Endometrial microvascular endothelial cells (primary cell): Measurements from ENCODE around the gene ARSJ. TPM values are rescaled to one million over a fixed set of nuclear protein-coding genes. Genes with fewer than 3 reads are reported as not detected.

Experiments used
- in situ Hi-C: cut with HindIII; loops from 2 replicates; pipeline ENCODE4 v1.10.0; 2017; ENCODE audit warnings: low sequenced_read_pairs, low pct_unique_long_range_greater_than_20kb; ENCODE audit errors: inconsistent ontology term
- total RNA-seq: library from RNA; depleted of rRNA; stranded (reverse); fragments of >200 nt; gene quantifications from one replicate; pipeline ENCODE4 v1.2.3, GENCODE V29; 2015; ENCODE audit errors: inconsistent ontology term

The ARSJ gene
- total RNA-seq, 1 donor from 2014 or later: 81.2 TPM

DNA sequence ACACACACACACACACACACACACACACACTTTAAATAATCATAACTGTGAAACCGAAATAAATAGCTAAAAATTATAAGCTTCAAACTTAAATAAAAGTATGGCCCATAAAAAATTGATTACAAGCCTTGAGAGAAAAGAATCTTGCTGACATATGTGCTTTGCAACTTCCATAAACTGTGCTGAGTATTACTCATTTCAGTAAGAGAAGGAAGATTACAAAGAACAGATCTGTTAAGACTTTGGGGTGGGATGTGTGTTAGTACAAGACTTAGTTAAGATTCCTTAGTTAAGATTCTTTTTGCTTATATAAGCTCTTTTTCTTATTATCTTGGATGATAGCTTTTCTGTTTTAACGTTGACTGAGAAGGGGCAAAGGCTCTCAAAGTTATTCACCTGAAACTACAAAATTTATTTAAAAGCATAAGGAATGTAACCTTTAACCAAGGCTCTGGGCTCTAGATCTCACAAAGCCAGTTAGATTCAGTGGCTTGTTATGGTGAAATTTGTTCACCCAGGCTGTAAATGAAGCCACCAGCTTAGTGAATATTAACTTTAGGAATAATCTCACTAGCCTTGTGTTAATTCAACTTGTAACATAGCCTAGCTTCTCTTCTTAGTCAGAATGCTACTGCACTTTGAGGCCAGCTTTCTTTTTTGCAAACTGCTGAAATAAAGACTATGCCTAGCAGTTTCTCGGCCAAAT lies 58.2 kb downstream of the ARSJ start:
- in situ Hi-C loops: no loop called here

DNA sequence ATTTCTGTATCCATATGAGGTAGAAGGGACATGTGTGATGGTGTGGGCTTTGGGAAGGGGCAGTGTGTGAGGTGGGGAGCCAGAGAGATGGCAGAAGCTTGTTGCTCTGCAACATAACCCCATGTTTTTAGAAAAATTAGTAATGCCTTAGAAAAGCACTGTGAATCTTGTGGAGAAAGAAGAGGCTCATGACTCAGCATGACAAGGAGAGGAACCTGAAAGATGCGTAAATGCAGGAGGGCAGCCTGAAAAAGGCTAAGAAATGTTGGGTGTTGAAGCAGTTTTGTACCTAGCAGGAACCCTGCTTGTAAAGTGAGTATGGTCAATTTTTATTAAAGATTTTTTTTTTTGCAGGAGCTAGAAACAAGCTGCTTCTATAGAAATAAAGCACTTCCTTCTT lies 59.8 kb downstream of the ARSJ start:
- in situ Hi-C loops: no loop called here

DNA sequence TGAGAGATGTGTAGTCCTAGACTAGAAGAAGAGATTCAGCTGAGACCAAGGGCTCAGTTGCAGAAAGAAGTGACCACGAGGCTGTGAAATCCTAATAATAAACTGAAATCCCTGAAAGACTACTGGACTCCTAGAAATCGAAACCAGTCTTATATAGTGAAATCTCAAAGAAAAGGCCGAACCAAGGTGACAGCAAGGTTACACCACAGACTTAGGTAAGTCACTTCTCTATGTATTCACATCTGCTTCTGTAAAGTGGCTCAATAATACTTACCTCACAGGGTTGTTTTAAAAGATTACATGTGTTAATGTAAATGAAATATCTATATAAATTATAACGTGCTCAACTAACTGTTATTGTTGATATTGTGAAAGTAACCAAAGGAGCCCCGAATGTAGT lies 60.3 kb downstream of the ARSJ start:
- in situ Hi-C loops: no loop called here

DNA sequence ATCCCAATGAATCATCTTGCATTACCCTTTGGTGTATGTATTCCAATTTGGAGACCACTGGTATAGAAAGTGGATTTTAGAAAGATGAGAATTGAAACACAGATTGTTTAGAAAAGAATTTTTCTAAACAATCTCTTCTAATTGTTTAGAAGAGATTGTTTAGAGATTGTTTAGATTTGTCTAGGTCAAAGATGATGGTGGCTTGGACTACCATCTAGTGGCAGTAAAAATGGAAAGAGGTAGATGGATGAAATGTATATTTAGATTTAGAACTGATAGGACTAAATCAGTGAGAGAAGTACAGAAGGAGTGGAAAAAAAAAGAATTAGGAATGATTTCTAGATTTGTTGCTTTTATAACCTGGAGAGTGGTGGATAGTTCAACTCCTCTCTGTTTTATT lies 70.6 kb downstream of the ARSJ start:
- in situ Hi-C loops: no loop called here

DNA sequence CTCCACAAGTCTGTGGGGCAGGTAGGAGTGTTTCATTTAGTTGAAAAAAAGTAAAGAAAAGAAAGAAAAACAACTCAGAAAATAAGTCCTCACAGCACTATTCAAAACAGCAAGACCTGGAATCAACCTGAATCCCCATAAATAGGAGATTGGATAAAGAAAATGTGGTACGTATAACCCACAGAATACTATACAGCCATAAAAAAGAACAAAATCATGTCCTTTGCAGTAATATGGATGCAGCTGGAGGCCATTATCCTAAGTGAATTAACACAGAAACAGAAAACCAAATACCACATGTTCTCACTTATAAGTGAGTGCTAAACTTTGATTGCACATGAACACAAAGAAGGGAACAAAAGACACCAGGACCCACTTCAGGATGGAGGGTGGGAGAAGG lies 71.9 kb downstream of the ARSJ start:
- in situ Hi-C loops: no loop called here

DNA sequence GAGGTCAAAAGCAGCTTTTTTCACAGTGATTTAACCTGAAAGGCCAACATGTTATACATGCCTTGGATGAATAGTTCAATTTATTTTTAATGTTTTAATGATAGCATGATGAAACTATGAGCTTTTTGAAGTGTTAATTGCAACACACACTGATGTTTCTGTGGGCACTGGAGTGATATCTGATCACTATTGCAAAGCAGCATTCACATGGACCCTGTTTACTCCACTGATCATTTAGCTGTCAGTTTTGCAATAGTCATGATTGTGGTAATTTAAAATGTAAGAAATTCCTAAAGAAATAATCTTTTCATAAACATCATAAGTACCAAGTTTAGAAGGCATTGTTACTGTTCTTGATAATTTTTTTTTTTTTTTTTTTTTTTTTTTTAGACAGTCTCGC lies 74.1 kb downstream of the ARSJ start:
- in situ Hi-C loops: no loop called here

DNA sequence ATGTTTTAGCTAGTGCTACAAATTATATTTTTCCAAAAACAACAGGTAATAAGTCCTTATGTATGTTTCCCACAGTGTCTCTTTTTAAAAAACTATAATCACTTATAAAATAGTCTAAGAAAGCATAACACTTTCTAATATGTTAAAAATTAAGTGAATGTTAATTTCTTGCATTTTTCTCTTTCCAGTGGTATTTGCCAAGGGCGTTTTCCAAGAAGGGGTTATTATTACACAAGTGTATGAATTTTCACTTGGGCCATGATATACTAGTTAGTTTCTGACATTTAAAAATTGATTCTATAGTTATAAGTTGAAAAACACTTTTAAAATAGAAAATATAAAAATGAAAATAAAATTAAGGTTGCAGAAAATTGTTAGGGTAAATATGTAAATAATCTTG lies 74.6 kb downstream of the ARSJ start:
- in situ Hi-C loops: no loop called here

DNA sequence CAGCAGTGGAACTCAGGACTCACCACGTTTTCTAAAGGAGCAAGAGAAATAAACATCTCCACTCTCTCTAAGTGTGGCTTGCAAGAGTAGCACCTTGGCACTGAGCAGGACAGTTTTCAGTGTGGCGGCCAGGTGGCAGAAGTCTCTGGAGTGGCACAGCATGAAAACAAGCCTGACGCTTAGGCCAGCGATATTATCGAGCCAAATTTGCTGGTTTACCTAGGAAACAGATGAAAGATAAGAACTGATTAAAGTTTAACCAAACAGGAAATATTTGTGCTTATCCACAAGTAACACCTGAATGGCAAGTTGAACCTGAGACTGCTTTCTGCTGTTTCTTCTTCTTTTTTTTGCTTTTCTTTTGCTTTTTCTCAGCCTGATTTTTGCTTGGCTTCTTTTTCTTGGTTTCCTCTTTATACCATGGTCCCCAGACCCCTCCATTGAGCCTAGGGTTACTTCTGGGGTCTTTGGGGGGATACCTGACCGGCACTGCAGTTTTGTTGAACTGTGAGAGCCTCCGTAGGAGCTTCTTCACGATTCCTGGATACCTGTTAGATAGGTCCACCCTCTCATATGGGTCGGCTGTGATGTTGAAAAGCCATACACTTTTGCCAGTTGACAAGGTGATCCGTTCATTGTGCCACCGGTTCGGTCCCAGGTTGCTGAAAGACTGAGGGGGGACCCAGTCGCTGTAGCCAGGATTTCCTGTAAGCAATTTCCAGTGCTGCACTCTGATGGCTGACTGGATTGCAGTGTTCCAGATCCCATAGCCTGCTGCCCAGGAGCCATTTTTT lies 77.3 kb downstream of the ARSJ start:
- in situ Hi-C loops: no loop called here

DNA sequence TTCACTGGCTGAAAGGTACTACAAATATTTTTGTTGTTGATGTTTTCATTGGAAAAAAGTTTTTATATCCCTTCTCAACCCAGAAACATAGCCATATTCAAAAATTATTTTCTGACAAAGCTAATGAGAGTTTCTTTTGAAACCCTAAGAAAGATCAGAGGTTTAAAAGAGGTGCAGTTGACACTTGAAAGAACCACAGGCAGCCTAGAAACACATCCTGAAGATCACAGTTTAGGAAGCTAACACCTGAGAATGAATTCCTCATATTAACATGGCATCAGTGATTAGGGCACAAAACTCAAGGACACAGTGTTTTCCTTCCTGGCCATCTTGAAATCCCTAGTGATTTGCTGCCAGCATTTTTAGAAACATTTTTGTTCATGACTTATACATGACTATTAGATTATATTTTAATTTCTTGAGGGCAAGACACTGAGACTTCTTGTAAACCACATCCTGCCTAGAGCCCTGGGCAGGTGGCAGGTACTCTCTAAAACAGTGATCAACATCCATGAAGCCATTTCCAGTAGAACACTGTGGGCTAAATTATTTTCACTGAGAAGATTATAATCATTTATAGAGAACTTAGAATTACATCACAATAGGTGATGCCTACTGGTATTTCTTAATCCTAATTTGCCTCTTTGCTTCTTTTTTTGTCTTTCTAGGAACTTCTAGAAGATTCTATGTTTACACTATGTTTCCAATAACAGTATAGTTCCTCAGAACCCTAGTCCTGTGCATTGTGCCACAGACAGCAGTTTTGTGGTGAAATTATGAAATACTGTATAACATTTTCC lies 80.0 kb downstream of the ARSJ start:
- in situ Hi-C loops: no loop called here

DNA sequence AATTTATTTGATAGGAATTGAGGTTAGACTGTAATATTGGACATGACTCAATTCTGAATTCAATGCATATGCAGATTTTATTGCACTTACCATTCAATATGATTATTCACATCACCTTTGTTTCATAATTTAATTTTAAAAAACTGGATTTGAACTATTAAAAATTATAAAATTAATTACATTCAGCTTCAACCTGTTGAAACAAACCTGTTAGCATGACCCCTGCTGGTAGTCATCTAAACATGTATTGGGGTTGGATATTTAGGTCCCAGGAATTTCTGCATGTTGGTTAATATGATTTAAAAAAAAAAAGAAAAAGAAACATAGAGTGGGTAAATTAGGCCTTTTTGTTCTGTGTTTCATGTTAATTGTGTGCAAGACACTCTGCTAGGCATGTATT lies 85.9 kb downstream of the ARSJ start:
- in situ Hi-C loops: no loop called here

DNA sequence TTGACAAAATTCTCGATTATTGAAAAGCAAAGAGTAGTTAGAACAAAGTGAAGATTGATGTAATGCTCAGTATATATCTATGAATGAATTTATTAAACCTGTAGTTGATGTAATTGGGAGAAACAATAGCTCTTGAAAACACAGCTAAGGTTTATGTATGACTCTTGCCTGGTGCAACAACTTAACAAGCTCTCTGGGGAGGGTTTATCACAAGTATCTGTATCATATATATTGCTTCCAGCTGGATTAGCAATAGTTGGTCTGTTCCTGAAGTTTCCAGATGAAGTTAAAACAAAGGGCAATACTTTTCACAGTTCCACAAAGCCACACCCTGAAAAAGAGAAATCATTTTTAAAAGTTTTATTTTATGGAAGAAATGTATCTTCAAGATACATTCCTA lies 91.4 kb downstream of the ARSJ start:
- in situ Hi-C loops: no loop called here

DNA sequence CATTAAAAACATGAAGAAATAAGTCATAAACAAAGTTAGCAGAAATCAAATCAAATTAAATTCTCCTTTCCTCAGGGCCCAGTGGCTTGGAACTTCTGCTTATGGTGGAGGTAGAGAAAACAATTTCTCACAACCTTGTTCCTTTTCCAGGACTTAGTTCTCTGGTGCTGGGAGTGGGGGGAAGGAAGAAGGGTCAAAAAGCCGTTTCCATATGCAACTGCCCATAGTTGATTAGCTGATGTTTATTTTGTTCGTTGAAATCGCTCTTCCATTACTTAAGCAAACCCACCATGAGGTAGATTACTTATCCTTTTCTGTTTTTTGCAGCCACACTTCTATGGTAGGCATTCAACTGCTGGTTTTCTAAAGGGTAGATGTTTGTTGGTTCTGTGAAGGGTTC lies 94.2 kb downstream of the ARSJ start:
- in situ Hi-C loops: no loop called here

DNA sequence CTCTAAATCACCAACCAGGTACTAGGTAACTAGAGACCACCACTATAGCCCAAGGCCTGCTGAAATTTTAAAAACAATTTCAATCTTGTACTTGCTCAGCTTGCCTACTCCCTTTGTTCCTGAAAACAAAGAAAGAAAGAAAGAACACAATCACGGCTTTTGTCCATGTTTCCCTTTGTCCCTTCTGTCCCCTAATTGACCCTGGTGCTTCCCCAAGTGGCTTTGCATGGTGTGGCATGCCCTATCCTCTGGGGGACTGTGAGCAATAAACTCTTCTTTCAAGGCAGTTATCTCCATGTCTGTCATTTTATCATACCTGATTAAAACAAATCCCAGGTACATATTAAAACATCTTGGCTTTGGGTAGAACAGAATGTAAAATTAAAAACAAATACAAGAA lies 94.8 kb downstream of the ARSJ start:
- in situ Hi-C loops: no loop called here

DNA sequence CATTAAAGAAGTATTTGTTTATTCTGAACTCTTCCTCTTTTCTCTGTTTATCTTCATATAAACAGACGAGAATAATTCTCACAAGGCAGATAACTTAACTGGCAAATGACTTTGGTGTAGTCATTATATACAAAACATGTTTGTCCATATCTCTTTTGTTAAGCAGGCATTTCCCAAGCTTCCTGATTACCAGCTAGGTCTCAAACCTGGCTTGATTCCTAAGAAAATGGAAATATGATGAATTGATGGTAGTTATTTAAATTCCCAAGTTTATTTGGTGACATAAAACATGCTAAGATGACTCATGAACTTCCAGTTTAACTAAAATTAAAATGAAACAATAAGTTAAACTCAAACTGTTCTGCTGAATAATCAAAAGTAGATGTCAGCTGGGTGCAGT lies 96.8 kb downstream of the ARSJ start:
- in situ Hi-C loops: no loop called here

DNA sequence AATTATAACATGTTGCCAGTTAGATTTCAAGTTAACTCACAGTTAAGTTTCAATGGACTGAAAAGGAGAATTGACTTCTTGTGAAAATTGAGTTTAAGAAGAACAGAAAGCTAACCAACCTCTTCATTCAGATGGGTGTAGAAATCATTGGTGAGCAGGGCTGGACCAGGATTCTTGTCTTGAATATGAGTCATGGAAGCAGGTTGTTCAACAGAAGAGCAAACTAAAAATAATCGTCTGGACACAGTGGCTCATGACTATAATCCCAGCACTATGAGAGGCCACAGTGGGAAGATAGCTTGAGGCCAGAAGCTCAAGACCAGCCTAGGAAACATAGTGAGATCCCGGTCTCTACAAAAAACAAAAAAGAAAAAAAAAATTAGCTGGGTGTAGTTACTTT lies 98.2 kb downstream of the ARSJ start:
- in situ Hi-C loops: no loop called here

DNA sequence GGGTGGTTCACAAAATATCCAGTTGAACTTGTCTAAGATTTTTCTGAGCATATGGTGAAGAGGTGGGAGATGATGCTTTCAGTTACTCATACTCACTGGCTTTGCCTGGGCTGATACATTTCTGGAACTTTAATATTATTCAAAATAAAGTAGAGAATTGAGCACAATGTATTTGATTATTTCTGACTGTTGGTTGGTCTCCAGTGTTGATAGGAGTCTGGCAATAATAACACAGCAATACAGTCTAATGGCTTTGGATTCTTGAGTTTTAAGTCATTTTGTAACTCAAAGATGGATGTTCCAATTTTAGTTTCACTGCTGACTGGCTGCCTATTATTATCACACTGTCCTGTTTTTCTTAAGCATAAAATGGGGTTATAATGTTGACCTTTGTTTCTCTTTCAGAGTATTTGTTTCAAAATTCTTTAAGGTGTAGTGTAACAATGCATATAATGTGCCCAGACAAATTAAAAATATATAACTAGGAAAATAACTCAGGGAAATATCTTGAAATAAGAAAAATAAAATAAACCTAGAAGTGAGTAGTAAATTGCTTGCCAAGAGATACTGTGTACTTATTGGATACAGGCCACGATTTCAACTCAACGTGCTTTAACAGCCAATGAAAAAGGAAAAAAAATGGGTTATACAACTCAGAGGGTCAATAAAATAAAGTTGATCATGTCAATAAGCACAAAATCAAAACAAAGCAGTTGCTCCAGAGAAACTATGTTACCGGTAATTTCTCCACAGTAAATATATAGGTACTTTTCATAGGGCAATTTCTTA lies 99.0 kb downstream of the ARSJ start:
- in situ Hi-C loops: no loop called here

DNA sequence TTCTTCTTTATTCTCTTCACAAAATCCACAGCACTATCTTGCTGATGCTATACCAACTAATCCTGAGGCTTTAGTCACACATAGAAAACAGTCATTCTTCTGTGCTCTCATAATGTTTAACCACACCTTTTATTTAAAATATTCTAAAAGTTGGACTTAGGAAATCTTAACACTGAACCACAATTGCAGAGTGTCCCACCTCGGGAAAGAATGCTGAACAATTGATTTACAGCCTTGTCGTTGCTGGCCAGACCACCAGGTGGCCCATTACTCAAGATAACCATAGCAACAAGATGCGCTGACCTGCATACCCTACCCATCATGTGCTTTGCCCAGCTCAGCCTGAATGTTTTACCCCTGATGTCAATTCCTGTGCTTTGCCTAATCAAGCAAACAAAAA lies 100.8 kb downstream of the ARSJ start:
- in situ Hi-C loops: no loop called here

DNA sequence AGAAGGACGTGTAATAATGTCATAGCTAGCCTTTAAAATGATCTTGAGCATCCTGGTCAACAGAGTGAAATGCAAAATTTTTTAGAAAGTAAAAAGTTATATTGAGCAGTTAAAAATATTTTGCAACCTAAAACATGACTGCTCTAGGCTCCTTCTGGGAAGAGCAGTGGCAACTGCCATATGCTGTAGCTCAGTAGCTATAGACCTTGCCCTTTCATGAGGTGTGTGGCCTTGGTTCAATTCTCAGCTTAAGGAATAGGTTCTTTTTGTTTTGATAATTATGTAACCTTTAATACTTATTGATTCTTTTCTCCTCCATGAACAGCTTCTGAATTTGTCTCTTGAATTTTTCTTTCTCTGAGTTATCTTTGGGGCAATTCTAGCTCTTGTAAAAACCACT lies 105.0 kb downstream of the ARSJ start:
- in situ Hi-C loops: no loop called here

DNA sequence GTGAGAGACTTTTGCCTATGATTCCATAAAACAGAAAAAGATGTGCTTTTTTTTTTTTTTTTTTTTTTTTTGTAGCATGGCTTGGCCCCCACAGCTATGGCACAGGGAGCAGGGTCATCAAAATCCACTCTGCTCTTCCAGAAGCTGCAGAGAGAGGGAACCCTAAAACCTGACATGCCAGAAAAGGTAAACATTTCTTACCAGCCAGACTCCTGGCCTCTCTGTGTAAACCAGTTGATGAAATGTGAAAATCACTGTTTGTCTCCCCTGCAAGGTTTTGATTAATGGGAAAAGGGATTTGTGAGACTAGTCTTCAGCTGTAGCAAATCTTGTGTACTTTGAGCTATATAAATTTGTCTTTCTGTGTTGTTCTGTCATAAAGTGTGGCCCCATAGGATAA lies 105.9 kb downstream of the ARSJ start:
- in situ Hi-C loops: no loop called here
